ENCODE results near the gene RASEF.

- TF ChIP-seq, protein P1, sequence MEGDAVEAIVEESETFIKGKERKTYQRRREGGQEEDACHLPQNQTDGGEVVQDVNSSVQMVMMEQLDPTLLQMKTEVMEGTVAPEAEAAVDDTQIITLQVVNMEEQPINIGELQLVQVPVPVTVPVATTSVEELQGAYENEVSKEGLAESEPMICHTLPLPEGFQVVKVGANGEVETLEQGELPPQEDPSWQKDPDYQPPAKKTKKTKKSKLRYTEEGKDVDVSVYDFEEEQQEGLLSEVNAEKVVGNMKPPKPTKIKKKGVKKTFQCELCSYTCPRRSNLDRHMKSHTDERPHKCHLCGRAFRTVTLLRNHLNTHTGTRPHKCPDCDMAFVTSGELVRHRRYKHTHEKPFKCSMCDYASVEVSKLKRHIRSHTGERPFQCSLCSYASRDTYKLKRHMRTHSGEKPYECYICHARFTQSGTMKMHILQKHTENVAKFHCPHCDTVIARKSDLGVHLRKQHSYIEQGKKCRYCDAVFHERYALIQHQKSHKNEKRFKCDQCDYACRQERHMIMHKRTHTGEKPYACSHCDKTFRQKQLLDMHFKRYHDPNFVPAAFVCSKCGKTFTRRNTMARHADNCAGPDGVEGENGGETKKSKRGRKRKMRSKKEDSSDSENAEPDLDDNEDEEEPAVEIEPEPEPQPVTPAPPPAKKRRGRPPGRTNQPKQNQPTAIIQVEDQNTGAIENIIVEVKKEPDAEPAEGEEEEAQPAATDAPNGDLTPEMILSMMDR (IDR thresholded peaks at IDR 0.05): no peak
- no peak for TF ChIP-seq ZFX (IDR thresholded peaks at IDR 0.05; ENCODE audit: borderline replicate concordance)
Measured at GRCh38 chr9:83006378-83006777, 56.6 kb downstream of the RASEF start.

All from 22Rv1 (cell line).